Activated CD8-positive, alpha-beta memory T cell treated with anti-CD3 and anti-CD28 coated beads, Interleukin-2, amount 10 ng/mL, durations not matched to agents 7 days and 5 days (primary cell): ENCODE results near the gene C5orf52. TPM values are rescaled to one million over a fixed set of nuclear protein-coding genes. Genes with fewer than 3 reads are reported as not detected.
"Not testable (repeated sequence)": the region's sequence is repeated elsewhere in the genome, so short reads cannot be mapped to it uniquely, and the experiment has no call there.

ENCODE experiments used
- ATAC-seq: fragments of 150-1000 bp; cut with Tn5 transposase; one replicate; pipeline ENCODE4 v1.10.0; 2021; ENCODE audit warnings: moderate library complexity
- CTCF ChIA-PET: fragments of 350-600 bp; sonication (Branson Sonifier 250); formaldehyde crosslinking; loops from one replicate; lab custom pipeline; 2021; ENCODE audit warnings: antibody characterized with exemption; lab: Charles Lee
- DNase-seq: peaks from one replicate; pipeline ENCODE4 v3.0.0-alpha.2; 2020
- H3K27ac Mint-ChIP-seq: one replicate; pipeline ENCODE4 v1.8.0; 2021; ENCODE audit warnings: mild to moderate bottlenecking, mixed read lengths
- H3K27me3 Mint-ChIP-seq: one replicate; pipeline ENCODE4 v1.8.0; 2021; ENCODE audit warnings: mixed read lengths
- H3K36me3 Mint-ChIP-seq: one replicate; pipeline ENCODE4 v1.8.0; 2021; ENCODE audit warnings: mild to moderate bottlenecking, mixed read lengths
- H3K4me1 Mint-ChIP-seq: one replicate; pipeline ENCODE4 v1.8.0; 2021; ENCODE audit warnings: mixed read lengths
- H3K4me3 Mint-ChIP-seq: one replicate; pipeline ENCODE4 v1.8.0; 2021; ENCODE audit warnings: mild to moderate bottlenecking, moderate library complexity, mixed read lengths
- H3K9me3 Mint-ChIP-seq: one replicate; pipeline ENCODE4 v1.8.0; 2022; ENCODE audit warnings: low read depth, mixed read lengths
- total RNA-seq, 2 experiments: library from RNA; stranded (reverse); gene quantifications; one replicate each; pipeline ENCODE4 v1.2.3, GENCODE V29; 2021

The C5orf52 gene
- total RNA-seq, 2 experiments from 2014 or later: not detected

DNA sequence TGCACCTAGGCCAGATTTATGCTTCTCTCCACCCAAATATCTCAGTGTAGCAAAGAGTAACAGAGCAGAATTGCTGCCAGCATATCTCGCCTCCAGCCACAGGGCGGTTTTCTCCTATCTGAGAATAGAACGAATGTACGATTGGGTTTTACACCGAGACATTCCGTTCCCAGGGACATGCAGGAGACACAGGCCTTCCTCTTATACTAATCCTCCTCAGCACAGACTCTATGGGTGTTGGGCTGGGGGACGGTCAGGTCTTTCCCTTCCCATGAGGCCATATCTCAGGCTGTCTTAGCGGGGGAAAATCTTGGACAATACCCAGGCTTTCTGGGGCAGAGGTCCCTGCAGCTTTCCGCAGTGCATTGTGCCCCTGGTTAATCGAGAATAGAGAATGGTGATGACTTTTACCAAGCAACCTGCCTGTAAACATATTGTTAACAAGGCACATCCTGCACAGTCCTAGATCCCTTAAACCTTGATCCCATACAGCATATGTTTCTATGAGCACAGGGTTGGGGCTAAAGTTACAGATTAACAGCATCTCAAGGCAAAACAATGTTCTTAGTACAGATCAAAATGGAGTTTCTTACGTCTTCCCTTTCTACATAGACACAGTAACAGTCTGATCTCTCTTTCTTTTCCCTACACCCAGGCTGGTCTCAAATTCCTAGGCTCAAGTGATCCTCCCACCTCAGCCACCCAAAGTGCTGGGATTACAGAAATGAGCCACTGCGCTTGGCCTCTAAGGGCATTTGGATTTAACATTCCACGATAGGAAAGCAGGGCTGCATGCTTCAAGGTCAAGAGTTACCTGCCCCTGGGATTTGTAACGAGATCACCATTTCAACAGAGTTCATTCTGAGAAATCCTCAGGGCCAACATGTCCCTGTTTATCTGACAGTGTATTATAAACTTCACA is 15.2 kb downstream of the C5orf52 start:
- DNase-seq: peak; percentile 31
- H3K4me3 Mint-ChIP-seq, H3K27me3 Mint-ChIP-seq, H3K27ac Mint-ChIP-seq, ATAC-seq, H3K36me3 Mint-ChIP-seq, CTCF ChIA-PET, H3K4me1 Mint-ChIP-seq, H3K9me3 Mint-ChIP-seq: not testable (repeated sequence)

DNA sequence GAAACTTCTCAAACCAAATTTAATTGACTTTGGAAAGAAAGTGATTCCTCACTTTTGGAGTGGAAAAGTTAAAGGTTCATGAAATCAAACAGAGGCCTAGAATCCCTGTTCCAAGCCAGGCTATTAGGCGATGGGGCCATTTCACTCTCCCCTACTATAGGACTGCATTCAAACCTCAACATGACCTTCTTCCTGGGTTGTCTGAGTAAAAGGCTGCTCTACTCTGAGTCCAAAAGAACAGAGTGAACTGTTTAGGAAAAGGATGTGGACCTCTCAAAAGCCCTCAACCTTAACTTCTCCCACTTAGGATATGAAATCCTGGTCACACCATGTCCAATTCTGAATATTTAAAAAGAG is 15.8 kb downstream of the C5orf52 start:
- no peak for DNase-seq
- Mint-ChIP-seq H3K4me3 (no peak overlapping the region), H3K27ac (no peak overlapping the region)

DNA sequence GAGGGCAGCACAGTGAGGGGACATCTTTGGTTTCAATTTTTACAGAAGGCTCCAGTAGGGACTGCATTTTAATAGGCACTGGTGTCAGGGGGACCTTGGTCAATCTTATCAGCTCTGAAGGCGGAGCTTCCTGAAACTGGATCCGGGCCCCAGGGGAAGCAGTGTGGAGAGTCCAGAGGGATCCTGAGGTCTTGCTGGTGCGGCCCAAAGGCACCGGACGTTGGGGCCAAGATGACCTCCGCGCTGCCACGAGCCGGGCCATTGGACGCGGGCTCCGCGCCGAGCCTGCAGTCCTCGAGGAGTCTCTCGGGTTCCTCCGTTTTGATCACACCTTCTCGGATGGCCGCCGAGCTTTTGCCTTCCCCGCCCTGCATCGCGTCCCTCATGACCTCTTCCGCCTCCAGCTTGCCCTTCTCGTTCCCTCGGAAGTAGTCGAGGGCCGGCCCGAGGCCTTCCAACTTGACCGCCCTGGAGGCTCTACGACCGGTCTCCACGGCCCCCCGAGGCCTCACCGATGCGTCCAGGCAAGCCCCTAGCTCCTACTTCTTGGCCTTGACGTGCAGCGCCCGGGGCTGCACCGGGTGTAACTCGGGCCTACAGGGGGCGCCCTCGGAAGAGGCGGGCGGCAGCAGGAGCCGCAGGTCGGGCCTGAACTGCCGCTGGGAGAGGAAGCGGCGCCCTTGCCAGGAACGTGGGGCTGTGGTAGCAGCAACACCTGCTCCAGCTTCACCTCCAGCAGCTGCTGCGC is 18.8 kb downstream of the C5orf52 start:
- Mint-ChIP-seq H3K27me3 (no peaks in the 10 kb centered on the region), H3K36me3 (no peaks in the 10 kb centered on the region), H3K9me3 (peaks cover 5% of the 10 kb centered on the region), H3K4me3 (no peak overlapping the region), H3K4me1 (peaks cover 3% of the 10 kb centered on the region), H3K27ac (no peak overlapping the region)
- peak; percentile 27 for ATAC-seq
- DNase-seq: peak; percentile 44
- CTCF ChIA-PET: interaction anchor here (1.1 to 2.3 kb wide), 5 partner anchors 9 to 798 kb away, joined by 3 to 12 read pairs (median 4); partner anchors contain the start of gene LSM11

More for the DNA sequence above, 15.8 kb downstream of the C5orf52 start:
- no peaks in the 10 kb centered on the region for H3K36me3 Mint-ChIP-seq
- H3K4me1 Mint-ChIP-seq: peaks cover 3% of the 10 kb centered on the region
- H3K27me3 Mint-ChIP-seq: no peaks in the 10 kb centered on the region
- ATAC-seq: no peak
- CTCF ChIA-PET: no interaction called here
- no peaks in the 10 kb centered on the region for H3K9me3 Mint-ChIP-seq

DNA sequence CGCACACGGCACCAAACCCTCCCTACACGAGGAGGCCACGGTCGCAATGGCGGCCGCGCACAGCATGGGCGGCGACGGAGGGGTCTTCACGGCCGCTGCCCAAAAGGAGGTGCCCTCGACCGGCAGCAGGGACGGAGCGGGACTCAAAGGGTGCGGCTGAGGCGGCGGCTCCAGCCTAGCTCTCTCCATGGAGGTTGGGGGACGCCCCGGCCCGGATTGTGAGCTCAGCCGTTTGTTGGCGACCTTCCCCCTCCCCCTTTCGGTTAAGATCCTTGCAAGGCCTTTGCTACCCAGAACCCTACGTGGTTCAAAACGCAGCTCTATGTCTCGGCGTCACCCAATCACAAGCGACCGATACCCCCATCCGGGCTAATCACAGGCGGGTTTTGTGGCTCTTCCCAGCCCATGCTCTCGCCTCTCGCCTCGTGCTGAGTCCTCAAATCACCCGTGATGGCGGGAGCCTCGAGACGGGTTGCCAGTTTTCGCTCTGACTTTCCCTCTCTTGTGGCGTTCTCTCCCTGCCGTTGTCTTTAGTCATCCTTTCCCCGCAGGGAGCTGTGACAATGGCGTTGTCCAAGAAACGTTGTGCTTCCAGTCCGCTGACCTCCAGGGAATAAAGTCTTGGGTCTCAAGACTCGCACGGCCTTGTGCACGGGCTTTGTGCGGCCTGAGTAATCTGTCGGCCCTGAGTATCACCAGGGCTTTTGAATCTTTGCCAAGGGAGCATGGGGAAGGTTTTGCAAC is 19.5 kb downstream of the C5orf52 start:
- peaks cover 3% of the 10 kb centered on the region for H3K4me1 Mint-ChIP-seq
- no peaks in the 10 kb centered on the region for H3K36me3 Mint-ChIP-seq
- no peak overlapping the region for H3K4me3 Mint-ChIP-seq
- peak; percentile 23 for ATAC-seq
- peaks cover 5% of the 10 kb centered on the region for H3K9me3 Mint-ChIP-seq
- no peaks in the 10 kb centered on the region for H3K27me3 Mint-ChIP-seq
- DNase-seq: peak; percentile 35
- H3K27ac Mint-ChIP-seq: no peak overlapping the region
- CTCF ChIA-PET: interaction anchor here (1.1 to 2.3 kb wide), 4 partner anchors 10 to 799 kb away, joined by 3 to 12 read pairs (median 5); no protein-coding TSS in a partner anchor

DNA sequence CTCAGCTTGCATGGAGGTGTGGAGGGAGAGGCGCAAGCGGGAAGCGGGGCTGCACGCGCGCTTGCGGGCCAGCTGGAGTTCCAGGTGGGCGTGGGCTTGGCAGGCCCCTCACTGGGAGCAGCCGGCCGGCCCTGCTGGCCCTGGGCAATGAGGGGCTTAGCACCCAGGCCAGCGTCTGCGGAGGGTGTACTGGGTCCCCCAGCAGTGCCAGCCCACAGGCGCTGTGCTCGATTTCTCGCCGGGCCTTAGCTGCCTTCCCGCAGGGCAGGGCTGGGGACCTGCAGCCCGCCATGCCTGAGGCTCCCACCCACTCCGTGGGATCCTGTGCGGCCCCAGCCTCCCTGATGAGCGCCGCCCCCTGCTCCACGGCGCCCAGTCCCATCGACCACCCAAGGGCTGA is 22.5 kb downstream of the C5orf52 start:
- CTCF ChIA-PET, H3K4me3 Mint-ChIP-seq, H3K36me3 Mint-ChIP-seq, ATAC-seq, H3K27me3 Mint-ChIP-seq, H3K27ac Mint-ChIP-seq, H3K4me1 Mint-ChIP-seq: not testable (repeated sequence)
- peak; percentile 22 for DNase-seq
- H3K9me3 Mint-ChIP-seq: peaks cover 12% of the 10 kb centered on the region

DNA sequence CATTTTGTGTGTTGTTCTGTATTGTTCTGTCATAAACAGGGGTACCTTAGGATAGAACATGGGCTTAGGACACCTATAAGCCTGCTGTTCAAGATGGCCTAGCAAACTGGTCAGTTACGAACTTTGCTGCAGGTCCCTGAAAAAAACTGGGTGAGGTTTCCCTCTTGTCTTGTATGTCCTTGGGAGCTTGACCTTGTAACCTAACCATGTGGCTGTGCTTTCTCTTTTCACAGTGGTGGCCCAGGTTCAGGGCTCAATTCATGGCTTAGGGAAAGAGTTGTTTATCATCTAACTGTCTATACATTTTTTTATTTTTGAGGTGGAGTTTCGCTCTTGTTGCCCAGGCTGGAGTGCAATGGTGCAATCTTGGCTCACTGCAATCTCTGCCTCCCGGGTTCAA is 24.8 kb downstream of the C5orf52 start:
- H3K27ac Mint-ChIP-seq, H3K4me1 Mint-ChIP-seq, H3K27me3 Mint-ChIP-seq, H3K4me3 Mint-ChIP-seq, ATAC-seq, CTCF ChIA-PET, H3K36me3 Mint-ChIP-seq: not testable (repeated sequence)
- peaks cover 14% of the 10 kb centered on the region for H3K9me3 Mint-ChIP-seq
- DNase-seq: peak; percentile 7

DNA sequence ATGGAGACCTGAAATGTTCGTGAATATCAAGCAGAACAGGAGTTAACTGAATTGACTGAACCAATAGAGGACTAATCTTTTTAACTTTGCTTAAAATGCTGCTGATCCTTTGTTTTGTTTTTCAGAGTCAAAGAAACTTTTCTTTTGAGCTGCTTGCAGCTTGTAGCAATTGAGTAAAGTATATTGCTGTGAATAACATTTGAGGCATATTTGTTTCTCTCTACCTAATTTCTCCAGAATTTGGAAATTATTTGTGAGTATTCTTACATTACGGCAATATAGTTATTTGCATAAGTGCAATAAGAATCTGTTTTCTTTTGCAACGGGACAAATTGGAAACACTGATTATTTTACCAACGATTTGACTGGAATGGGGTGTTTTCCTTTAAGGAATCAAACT is 27.3 kb downstream of the C5orf52 start:
- H3K9me3 Mint-ChIP-seq, H3K27ac Mint-ChIP-seq, H3K4me1 Mint-ChIP-seq, CTCF ChIA-PET, H3K36me3 Mint-ChIP-seq, ATAC-seq, H3K27me3 Mint-ChIP-seq, DNase-seq, H3K4me3 Mint-ChIP-seq: not testable (repeated sequence)

DNA sequence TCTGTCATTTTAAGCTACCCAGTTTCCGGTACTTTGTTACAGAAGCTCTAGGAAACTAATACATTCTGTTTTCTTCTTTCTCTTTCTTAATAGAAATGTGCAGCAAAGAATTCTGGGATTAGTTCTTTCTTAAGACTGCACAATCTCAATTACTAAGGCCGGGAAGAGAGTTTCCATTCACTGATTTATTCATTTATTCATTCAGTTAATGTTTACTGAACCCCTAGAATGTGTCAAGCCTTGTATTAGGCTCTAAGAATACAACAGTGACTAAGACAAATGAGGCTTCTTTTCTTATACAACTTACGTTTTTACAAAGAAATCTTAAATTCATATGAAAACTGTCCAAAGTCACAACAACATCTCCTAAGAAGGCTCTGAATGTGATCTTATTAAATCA is 32.4 kb downstream of the C5orf52 start:
- Mint-ChIP-seq H3K27ac (no peak overlapping the region), H3K4me3 (no peak overlapping the region), H3K9me3 (peaks cover 4% of the 10 kb centered on the region), H3K4me1 (no peaks in the 10 kb centered on the region), H3K36me3 (no peaks in the 10 kb centered on the region), H3K27me3 (peaks cover 18% of the 10 kb centered on the region)
- no peak for ATAC-seq
- CTCF ChIA-PET: no interaction called here
- DNase-seq: no peak

DNA sequence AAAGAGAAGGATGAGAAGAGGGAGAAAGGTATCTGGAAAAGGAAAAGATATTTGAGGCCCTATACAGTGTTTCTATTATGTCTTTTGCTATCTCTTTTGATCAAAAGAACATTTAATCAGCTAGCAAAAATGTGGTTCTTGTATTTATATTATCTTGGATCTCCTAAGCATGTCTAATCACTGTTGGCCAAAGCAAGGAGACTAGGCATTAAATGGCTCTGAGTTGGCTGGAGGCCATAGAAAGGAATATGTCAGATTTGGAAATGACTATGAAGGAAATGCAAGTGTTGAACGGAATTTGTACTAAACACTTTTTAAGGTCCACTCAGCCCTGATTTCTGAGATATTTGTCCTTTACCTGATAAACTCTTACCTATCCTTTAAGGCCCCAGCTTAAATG is 37.5 kb downstream of the C5orf52 start:
- DNase-seq (no peak), ATAC-seq (no peak)
- H3K4me3 Mint-ChIP-seq: no peak overlapping the region
- H3K4me1 Mint-ChIP-seq: peaks cover 16% of the 10 kb centered on the region
- peaks cover 21% of the 10 kb centered on the region for H3K27me3 Mint-ChIP-seq
- H3K9me3 Mint-ChIP-seq: no peaks in the 10 kb centered on the region
- CTCF ChIA-PET: interaction anchor here (1.6 kb wide), 1 partner anchor 10 kb away, joined by 6 read pairs; no protein-coding TSS in a partner anchor
- H3K36me3 Mint-ChIP-seq: peaks cover 2% of the 10 kb centered on the region
- H3K27ac Mint-ChIP-seq: no peak overlapping the region

DNA sequence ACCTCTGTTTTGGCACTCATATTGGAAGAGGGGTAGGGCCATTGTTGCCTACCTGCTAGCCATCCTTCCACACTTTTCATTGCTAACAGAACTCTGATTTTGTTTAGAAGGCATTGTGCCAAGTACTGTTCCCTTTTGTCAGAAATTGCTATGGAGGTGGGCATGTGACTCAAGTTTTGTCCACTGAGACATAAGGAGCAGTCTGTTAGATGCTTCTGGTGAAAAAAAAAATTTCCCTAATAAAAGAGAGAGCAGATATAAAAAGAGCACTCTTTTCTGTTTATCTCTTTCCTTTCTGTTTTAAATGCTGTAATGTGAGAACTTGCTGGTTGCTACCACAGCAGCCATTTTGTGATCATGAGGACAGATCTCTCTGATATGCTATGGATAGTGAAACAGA is 38.0 kb downstream of the C5orf52 start:
- Mint-ChIP-seq H3K27me3 (peaks cover 19% of the 10 kb centered on the region), H3K4me3 (no peak overlapping the region), H3K4me1 (peaks cover 20% of the 10 kb centered on the region), H3K36me3 (peaks cover 2% of the 10 kb centered on the region), H3K9me3 (no peaks in the 10 kb centered on the region), H3K27ac (no peak overlapping the region)
- CTCF ChIA-PET: interaction anchor here (1.6 kb wide), 1 partner anchor 9 kb away, joined by 6 read pairs; no protein-coding TSS in a partner anchor
- no peak for ATAC-seq
- DNase-seq: no peak

DNA sequence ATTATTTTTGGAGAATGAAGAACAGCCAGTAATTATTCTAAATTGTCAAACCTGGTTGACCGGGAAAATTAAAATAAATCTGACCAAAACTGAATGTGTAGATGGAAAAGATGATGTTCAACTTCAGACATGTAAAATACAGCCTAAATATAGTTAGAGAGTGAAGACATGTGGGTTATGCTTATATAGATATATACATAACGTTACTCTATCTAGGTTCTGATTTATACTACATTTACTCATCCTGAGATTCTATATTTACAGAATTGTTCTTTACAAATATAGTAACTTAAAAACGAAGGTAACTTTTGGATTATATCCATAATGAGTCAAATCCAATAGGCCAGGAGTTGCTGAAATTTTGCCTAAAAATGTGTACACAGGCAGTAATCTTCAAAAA is 39.1 kb downstream of the C5orf52 start:
- no peak for DNase-seq
- peaks cover 25% of the 10 kb centered on the region for H3K4me1 Mint-ChIP-seq
- no peak overlapping the region for H3K27ac Mint-ChIP-seq
- no peak for ATAC-seq
- no peaks in the 10 kb centered on the region for H3K9me3 Mint-ChIP-seq
- H3K27me3 Mint-ChIP-seq: peaks cover 11% of the 10 kb centered on the region
- CTCF ChIA-PET: no interaction called here
- peaks cover 3% of the 10 kb centered on the region for H3K36me3 Mint-ChIP-seq
- H3K4me3 Mint-ChIP-seq: no peak overlapping the region

DNA sequence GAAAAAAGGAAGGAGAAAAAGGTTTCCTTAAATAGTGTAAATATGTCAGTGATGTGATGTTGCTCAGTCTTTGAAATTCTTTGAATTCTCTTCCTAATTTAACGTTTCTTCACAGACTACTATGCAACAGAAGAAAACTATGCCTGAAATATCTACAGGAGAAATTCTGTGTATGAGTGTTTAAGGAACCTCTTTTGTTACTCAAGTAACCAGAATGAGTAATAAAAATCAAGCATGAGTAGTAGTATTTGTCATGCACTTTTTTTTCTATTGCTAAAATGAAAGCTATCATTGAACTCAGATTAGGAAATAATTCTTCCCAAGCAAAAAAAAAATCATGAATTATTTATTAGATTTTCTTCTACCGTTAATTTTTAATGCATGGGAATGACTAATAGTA is 39.5 kb downstream of the C5orf52 start:
- Mint-ChIP-seq H3K27me3 (peaks cover 9% of the 10 kb centered on the region), H3K36me3 (peaks cover 3% of the 10 kb centered on the region), H3K4me3 (no peak overlapping the region), H3K9me3 (no peaks in the 10 kb centered on the region), H3K4me1 (peaks cover 25% of the 10 kb centered on the region), H3K27ac (no peak overlapping the region)
- no peak for DNase-seq
- ATAC-seq: no peak
- CTCF ChIA-PET: no interaction called here
